WI38 (cell line): Measurements from ENCODE around the gene C19orf33.

Experiments used
- H3K4me3 ChIP-seq: 2 replicates; pipeline ENCODE4 v1.5.1; 2011; ENCODE audit warnings: low read depth, mild to moderate bottlenecking, control low read depth, low read length
- CTCF ChIP-seq: IDR thresholded peaks from 2 replicates; pipeline ENCODE4 v1.5.1; 2012; ENCODE audit warnings: low read depth, mild to moderate bottlenecking, control low read depth, low read length

C19orf33 gene

GRCh38 chr19:38306236-38306635 is 2.2 kb downstream of the C19orf33 start:
- no peak for TF ChIP-seq CTCF
- H3K4me3 ChIP-seq, result no peak overlapping the region

GRCh38 chr19:38307076-38307475 is 3.0 kb downstream of the C19orf33 start:
- TF ChIP-seq CTCF, result no peak
- H3K4me3 ChIP-seq, result no peak overlapping the region

GRCh38 chr19:38307597-38307996 is 3.5 kb downstream of the C19orf33 start:
- H3K4me3 ChIP-seq, result no peak overlapping the region
- no peak for TF ChIP-seq CTCF

- no peak overlapping the region for H3K4me3 ChIP-seq
- no peak for TF ChIP-seq CTCF
Measured at GRCh38 chr19:38308006-38308766, 4.1 kb downstream of the C19orf33 start.

GRCh38 chr19:38308926-38309614 is 5.0 kb downstream of the C19orf33 start:
- H3K4me3 ChIP-seq, result no peak overlapping the region
- no peak for TF ChIP-seq CTCF

GRCh38 chr19:38309615-38310278 is 5.7 kb downstream of the C19orf33 start:
- TF ChIP-seq CTCF, result no peak

GRCh38 chr19:38310279-38310670 is 6.2 kb downstream of the C19orf33 start:
- no peak for TF ChIP-seq CTCF
- H3K4me3 ChIP-seq, result no peak overlapping the region

More at GRCh38 chr19:38309615-38310278, 5.7 kb downstream of the C19orf33 start:
- no peak overlapping the region for H3K4me3 ChIP-seq
